ENCODE data around the gene ASPRV1.

GRCh38 chr2:69992310-69993047, 31.0 kb upstream of the ASPRV1 start:
- TF ChIP-seq POLR2AphosphoS5 (IDR thresholded peaks at IDR 0.05; ENCODE audit: low read depth, low read length) (no peak), POLR2A (IDR thresholded peaks at IDR 0.05; ENCODE audit: low read depth, low read length) (no peak), TAF1 (IDR thresholded peaks at IDR 0.05; ENCODE audit: borderline replicate concordance, low read depth, low read length) (no peak)

Measured in GM12892 (cell line).